Lung (tissue), 12 donors: Measurements from ENCODE around the gene DAB1. TPM values are rescaled to one million over a fixed set of nuclear protein-coding genes. Genes with fewer than 3 reads are reported as not detected.

Experiments used
- ATAC-seq: fragments of 200-7000 bp; cut with Tn5 transposase; one replicate; pipeline ENCODE4 v1.9.1; 2020; ENCODE audit warnings: moderate number of reproducible peaks; ENCODE audit not compliant: insufficient read depth, low FRiP score
- DNase-seq, 3 donors: peaks; one replicate each; pipeline ENCODE4 v3.0.0-alpha.2; 2013 to 2017
- H3K27ac ChIP-seq, 2 donors: one replicate each; pipeline ENCODE4 v1.5.1; 2013; ENCODE audit warnings: mild to moderate bottlenecking in 2 of 2, moderate library complexity in 2 of 2, control low read depth in 1 of 2, inconsistent platforms in 1 of 2, low read depth in 1 of 2, low read length in 1 of 2
- H3K27me3 ChIP-seq, 3 donors: one replicate each; pipeline ENCODE4 v1.5.1; 2013; ENCODE audit warnings: low read length in 2 of 3; ENCODE audit not compliant: control insufficient read depth in 3 of 3, insufficient read depth in 3 of 3
- H3K36me3 ChIP-seq, 4 donors: one replicate each; pipeline ENCODE4 v1.5.1; 2013; ENCODE audit warnings: low read length in 4 of 4, mild to moderate bottlenecking in 1 of 4, moderate library complexity in 1 of 4; ENCODE audit not compliant: control insufficient read depth in 4 of 4, insufficient read depth in 4 of 4
- H3K4me1 ChIP-seq, 5 donors: one replicate each; pipeline ENCODE4 v1.5.1; 2013; ENCODE audit warnings: low read length in 5 of 5, mild to moderate bottlenecking in 2 of 5, moderate library complexity in 1 of 5; ENCODE audit not compliant: control insufficient read depth in 5 of 5, insufficient read depth in 5 of 5
- H3K4me3 ChIP-seq: one replicate; pipeline ENCODE4 v1.5.1; 2013; ENCODE audit warnings: mild to moderate bottlenecking, control low read depth, moderate library complexity
- H3K9ac ChIP-seq, 2 donors: one replicate each; pipeline ENCODE4 v1.5.1; 2013; ENCODE audit warnings: low read length in 2 of 2, control low read depth in 1 of 2; ENCODE audit not compliant: insufficient read depth in 1 of 2
- H3K9me3 ChIP-seq, 4 donors: one replicate each; pipeline ENCODE4 v1.5.1; 2013; ENCODE audit warnings: low read length in 3 of 4, mild to moderate bottlenecking in 1 of 4, moderate library complexity in 1 of 4; ENCODE audit not compliant: control insufficient read depth in 4 of 4, insufficient read depth in 3 of 4
- WGBS, 2 donors: extraction: QIAGEN DNeasy Blood & Tissue Kit; methylation state at CpG; one replicate each; pipeline ENCODE4 v1.1.7; 2013; 5-methylcytosine and 5-hydroxymethylcytosine counted together
- polyA plus RNA-seq, 2 donors: library from polyadenylated mRNA; stranded (reverse); fragments of 200-250 nt; gene quantifications; one replicate each; pipeline ENCODE4 v1.2.1, GENCODE V29; 2013
- total RNA-seq, 2 donors: library from RNA; depleted of rRNA in 1 of 2; stranded (reverse); fragments of >200 nt in 1 of 2; gene quantifications; one replicate each; pipeline ENCODE4 v1.2.1, GENCODE V29; 2014 to 2021
- TF ChIP-seq, protein P1 (sequence below): IDR thresholded peaks from 2 replicates; pipeline ENCODE4 v1.5.1; 2012; ENCODE audit warnings: mild to moderate bottlenecking; ENCODE audit errors: control extremely low read depth, extremely low read depth
- donor health status: control.
- donor health status: control.
- donor health status: Bipolar disorder and iron deficiency.
- donor health status: healthy.
- donor health status: DM: yes; HTN: yes; CAD: no.

DAB1 gene
- total and polyA plus RNA-seq, 4 donors, result 0.06 to 0.77 (median 0.10) TPM

DNA sequence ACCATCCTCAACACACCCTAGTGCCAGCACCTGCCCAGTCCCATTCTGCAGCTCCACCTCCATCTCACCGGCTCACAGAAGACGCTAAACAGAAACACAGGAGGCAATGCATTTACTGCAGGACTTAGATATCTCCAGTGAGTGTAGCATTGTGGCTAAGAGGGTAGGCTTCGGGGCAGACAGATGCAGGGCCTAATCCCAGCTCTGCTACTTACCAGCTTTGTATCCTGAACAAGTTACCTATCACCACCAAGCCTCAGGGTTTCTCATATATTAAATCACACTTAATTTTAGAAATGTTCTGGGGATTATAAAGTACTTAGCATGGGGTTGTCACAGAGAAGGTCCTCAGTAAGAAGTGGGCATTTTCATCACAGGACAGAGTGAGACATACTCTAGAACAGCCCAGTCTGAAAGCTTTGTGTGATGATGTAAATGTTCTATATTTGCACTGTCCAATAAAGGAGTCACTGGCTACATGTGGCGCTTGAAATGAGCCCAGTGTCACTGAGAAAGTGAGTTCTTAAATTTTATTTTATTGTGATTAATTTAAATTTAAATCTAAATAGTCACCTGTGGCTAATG, 308.7 kb downstream of the DAB1 start:
- no peak overlapping the region for H3K9ac ChIP-seq
- H3K27ac ChIP-seq, result peak overlapping the region in 1 of 2 donors; percentile 35
- DNase-seq, result no peak
- peaks cover 0 to 5% (median 3%) of the 10 kb centered on the region in 5 donors for H3K4me1 ChIP-seq
- H3K9me3 ChIP-seq, result peaks cover 0 to 3% (median 0%) of the 10 kb centered on the region in 4 donors
- H3K4me3 ChIP-seq, result no peak overlapping the region
- no peak for ATAC-seq
- H3K27me3 ChIP-seq, result no peaks in the 10 kb centered on the region
- TF ChIP-seq, protein P1, sequence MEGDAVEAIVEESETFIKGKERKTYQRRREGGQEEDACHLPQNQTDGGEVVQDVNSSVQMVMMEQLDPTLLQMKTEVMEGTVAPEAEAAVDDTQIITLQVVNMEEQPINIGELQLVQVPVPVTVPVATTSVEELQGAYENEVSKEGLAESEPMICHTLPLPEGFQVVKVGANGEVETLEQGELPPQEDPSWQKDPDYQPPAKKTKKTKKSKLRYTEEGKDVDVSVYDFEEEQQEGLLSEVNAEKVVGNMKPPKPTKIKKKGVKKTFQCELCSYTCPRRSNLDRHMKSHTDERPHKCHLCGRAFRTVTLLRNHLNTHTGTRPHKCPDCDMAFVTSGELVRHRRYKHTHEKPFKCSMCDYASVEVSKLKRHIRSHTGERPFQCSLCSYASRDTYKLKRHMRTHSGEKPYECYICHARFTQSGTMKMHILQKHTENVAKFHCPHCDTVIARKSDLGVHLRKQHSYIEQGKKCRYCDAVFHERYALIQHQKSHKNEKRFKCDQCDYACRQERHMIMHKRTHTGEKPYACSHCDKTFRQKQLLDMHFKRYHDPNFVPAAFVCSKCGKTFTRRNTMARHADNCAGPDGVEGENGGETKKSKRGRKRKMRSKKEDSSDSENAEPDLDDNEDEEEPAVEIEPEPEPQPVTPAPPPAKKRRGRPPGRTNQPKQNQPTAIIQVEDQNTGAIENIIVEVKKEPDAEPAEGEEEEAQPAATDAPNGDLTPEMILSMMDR, result no peak
- H3K36me3 ChIP-seq, result no peaks in the 10 kb centered on the region
- WGBS, 2 donors, result 91 to 97% methylated on average over 4 of the region's 4 CpGs

GRCh38 chr1:57112148-57112547, 311.7 kb downstream of the DAB1 start:
- Histone ChIP-seq H3K9me3 (peaks cover 0 to 3% (median 0%) of the 10 kb centered on the region in 4 donors), H3K4me1 (peaks cover 0 to 10% (median 2%) of the 10 kb centered on the region in 5 donors), H3K36me3 (no peaks in the 10 kb centered on the region), H3K9ac (no peak overlapping the region), H3K27ac (no peak overlapping the region), H3K4me3 (no peak overlapping the region), H3K27me3 (no peaks in the 10 kb centered on the region)
- DNase-seq (no peak), ATAC-seq (no peak)
- TF ChIP-seq, protein P1, result no peak
- 62 to 64% methylated on average over 2 of the region's 2 CpGs for WGBS, 2 donors

GRCh38 chr1:57111175-57111574, 312.7 kb downstream of the DAB1 start:
- H3K9me3 ChIP-seq, result peaks cover 0 to 3% (median 0%) of the 10 kb centered on the region in 4 donors
- WGBS, 2 donors, result 66 to 70% methylated on average over 2 of the region's 2 CpGs
- DNase-seq (no peak), ATAC-seq (no peak)
- H3K27me3 ChIP-seq, result no peaks in the 10 kb centered on the region
- no peak overlapping the region for H3K4me3 ChIP-seq
- no peak overlapping the region for H3K9ac ChIP-seq
- H3K4me1 ChIP-seq, result peaks cover 0 to 10% (median 2%) of the 10 kb centered on the region in 5 donors
- TF ChIP-seq, protein P1, result no peak
- no peaks in the 10 kb centered on the region for H3K36me3 ChIP-seq
- H3K27ac ChIP-seq, result no peak overlapping the region

GRCh38 chr1:57109883-57110282, 314.0 kb downstream of the DAB1 start:
- H3K4me1 ChIP-seq, result peaks cover 0 to 10% (median 2%) of the 10 kb centered on the region in 5 donors
- DNase-seq (no peak), ATAC-seq (no peak)
- H3K27me3 ChIP-seq, result no peaks in the 10 kb centered on the region
- no peaks in the 10 kb centered on the region for H3K36me3 ChIP-seq
- 75 to 76% methylated on average over 3 of the region's 3 CpGs for WGBS, 2 donors
- no peak overlapping the region for H3K4me3 ChIP-seq
- no peak overlapping the region for H3K27ac ChIP-seq
- no peaks in the 10 kb centered on the region for H3K9me3 ChIP-seq
- TF ChIP-seq, protein P1, result no peak
- H3K9ac ChIP-seq, result no peak overlapping the region
